Measurements from ENCODE around the gene HVCN1.
A peak's percentile ranks its signal among the peaks of the same experiment; 100 is the strongest.

Gene HVCN1

DNA sequence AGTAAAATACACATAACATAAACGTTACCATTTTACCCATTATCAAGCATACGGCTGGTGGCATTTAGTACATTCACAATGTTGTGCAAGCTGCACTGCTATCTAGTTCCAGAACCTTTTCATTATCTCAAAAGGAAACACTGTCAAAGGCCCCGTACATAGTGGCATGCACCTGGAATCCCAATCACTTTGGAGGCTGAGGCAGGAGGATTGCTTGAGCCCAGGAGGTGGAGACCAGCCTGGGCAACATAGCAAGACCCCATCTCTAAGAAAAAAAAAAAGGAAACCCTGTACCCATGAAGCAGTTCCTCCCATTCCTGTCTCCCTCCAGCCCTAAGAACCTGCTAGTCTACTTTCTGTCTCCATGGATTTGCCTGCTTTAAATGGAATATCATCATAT lies 7.4 kb upstream of the HVCN1 start:
- ATAC-seq, result no peak
- no peak for TF ChIP-seq TCF4 (CRISPR knock-in tag; IDR thresholded peaks at IDR 0.05; ENCODE audit: borderline replicate concordance)
- TF ChIP-seq, protein P1, sequence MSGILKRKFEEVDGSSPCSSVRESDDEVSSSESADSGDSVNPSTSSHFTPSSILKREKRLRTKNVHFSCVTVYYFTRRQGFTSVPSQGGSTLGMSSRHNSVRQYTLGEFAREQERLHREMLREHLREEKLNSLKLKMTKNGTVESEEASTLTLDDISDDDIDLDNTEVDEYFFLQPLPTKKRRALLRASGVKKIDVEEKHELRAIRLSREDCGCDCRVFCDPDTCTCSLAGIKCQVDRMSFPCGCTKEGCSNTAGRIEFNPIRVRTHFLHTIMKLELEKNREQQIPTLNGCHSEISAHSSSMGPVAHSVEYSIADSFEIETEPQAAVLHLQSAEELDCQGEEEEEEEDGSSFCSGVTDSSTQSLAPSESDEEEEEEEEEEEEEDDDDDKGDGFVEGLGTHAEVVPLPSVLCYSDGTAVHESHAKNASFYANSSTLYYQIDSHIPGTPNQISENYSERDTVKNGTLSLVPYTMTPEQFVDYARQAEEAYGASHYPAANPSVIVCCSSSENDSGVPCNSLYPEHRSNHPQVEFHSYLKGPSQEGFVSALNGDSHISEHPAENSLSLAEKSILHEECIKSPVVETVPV (CRISPR knock-in tag; IDR thresholded peaks at IDR 0.05), result no peak
- TF ChIP-seq, protein P2, sequence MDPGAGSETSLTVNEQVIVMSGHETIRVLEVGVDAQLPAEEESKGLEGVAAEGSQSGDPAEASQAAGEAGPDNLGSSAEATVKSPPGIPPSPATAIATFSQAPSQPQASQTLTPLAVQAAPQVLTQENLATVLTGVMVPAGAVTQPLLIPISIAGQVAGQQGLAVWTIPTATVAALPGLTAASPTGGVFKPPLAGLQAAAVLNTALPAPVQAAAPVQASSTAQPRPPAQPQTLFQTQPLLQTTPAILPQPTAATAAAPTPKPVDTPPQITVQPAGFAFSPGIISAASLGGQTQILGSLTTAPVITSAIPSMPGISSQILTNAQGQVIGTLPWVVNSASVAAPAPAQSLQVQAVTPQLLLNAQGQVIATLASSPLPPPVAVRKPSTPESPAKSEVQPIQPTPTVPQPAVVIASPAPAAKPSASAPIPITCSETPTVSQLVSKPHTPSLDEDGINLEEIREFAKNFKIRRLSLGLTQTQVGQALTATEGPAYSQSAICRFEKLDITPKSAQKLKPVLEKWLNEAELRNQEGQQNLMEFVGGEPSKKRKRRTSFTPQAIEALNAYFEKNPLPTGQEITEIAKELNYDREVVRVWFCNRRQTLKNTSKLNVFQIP (CRISPR knock-in tag; IDR thresholded peaks at IDR 0.05; ENCODE audit: borderline replicate concordance, low read depth), result no peak
- TF ChIP-seq ZNF565 (CRISPR knock-in tag; conservative IDR thresholded peaks at IDR 0.05; ENCODE audit: low read depth), result no peak
- no peak for TF ChIP-seq BACH2 (CRISPR knock-in tag; IDR thresholded peaks at IDR 0.05; ENCODE audit: borderline replicate concordance)
- TF ChIP-seq ZFP3 (CRISPR knock-in tag; IDR thresholded peaks at IDR 0.05), result no peak
- no peak for TF ChIP-seq GLIS3 (CRISPR knock-in tag; IDR thresholded peaks at IDR 0.05)
- no peak for TF ChIP-seq ESRRG (CRISPR knock-in tag; IDR thresholded peaks at IDR 0.05)
- TF ChIP-seq ZFP30 (CRISPR knock-in tag; IDR thresholded peaks at IDR 0.05), result no peak
- TF ChIP-seq, protein P3, sequence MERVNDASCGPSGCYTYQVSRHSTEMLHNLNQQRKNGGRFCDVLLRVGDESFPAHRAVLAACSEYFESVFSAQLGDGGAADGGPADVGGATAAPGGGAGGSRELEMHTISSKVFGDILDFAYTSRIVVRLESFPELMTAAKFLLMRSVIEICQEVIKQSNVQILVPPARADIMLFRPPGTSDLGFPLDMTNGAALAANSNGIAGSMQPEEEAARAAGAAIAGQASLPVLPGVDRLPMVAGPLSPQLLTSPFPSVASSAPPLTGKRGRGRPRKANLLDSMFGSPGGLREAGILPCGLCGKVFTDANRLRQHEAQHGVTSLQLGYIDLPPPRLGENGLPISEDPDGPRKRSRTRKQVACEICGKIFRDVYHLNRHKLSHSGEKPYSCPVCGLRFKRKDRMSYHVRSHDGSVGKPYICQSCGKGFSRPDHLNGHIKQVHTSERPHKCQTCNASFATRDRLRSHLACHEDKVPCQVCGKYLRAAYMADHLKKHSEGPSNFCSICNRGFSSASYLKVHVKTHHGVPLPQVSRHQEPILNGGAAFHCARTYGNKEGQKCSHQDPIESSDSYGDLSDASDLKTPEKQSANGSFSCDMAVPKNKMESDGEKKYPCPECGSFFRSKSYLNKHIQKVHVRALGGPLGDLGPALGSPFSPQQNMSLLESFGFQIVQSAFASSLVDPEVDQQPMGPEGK (CRISPR knock-in tag; IDR thresholded peaks at IDR 0.05; ENCODE audit: borderline replicate concordance), result no peak
- no peak for TF ChIP-seq ZNF8 (CRISPR knock-in tag; IDR thresholded peaks at IDR 0.05)
- no peak for TF ChIP-seq CSDC2 (CRISPR knock-in tag; IDR thresholded peaks at IDR 0.05)
- TF ChIP-seq, protein P4, sequence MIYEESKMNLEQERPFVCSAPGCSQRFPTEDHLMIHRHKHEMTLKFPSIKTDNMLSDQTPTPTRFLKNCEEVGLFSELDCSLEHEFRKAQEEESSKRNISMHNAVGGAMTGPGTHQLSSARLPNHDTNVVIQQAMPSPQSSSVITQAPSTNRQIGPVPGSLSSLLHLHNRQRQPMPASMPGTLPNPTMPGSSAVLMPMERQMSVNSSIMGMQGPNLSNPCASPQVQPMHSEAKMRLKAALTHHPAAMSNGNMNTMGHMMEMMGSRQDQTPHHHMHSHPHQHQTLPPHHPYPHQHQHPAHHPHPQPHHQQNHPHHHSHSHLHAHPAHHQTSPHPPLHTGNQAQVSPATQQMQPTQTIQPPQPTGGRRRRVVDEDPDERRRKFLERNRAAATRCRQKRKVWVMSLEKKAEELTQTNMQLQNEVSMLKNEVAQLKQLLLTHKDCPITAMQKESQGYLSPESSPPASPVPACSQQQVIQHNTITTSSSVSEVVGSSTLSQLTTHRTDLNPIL (CRISPR knock-in tag; IDR thresholded peaks at IDR 0.05; ENCODE audit: low read depth), result no peak

DNA sequence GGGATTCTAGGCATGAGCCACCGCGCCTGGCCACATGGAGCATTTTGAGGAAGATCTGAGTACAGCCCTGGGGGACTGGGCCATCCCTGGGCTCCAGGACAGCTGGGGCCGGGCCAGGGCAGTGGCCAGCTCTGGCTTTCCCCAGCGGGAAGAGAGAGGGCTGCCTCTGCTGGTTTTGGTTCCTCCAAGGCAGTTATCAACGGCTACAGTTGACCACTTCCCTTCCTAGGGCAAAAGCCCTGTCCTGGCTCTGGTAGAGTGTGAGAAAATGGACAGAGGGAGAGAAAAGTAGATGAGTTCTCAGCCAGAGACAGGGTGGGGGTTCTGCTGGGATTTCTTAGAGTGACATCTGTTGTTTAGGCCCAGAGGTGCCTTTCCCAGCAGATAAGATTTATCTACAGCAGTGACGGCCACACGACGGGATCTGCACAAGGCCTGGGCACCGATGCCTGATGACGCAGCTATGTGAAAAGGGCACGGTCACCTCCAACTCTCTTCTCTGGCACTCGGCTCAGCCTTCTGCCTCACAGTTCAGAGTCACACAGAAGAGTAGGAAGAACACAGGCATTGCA lies 5.5 kb upstream of the HVCN1 start:
- ATAC-seq, result peak; percentile 8; the same call in 1 of the 3 replicates
- peak; percentile 29; the same call in 1 of the 2 replicates for TF ChIP-seq TCF4 (CRISPR knock-in tag; IDR thresholded peaks at IDR 0.05; ENCODE audit: borderline replicate concordance)
- TF ChIP-seq, protein P1 (CRISPR knock-in tag; IDR thresholded peaks at IDR 0.05), result no peak

DNA sequence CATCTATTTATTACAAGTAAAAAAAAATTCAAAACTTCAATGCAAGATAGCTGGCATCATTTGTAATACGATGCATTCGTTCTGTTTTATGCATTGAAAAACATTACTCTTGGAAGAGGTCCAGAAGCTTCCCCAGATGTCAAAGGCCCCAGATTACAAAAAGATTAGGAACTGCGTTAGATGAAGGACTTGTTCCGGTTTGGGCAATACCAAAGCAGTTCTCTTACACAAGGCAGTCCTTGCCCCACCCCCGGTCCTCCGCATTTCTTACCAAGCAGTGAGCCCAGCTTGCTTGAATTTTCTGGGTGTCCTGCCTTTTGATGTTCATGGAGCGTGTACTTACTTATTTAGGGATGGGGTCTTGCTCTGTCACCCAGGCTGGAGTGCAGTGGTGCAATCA lies 4.8 kb upstream of the HVCN1 start:
- TF ChIP-seq ZNF70 (CRISPR knock-in tag; IDR thresholded peaks at IDR 0.05) (no peak), ZC3H10 (CRISPR knock-in tag; IDR thresholded peaks at IDR 0.05) (no peak), ZNF8 (CRISPR knock-in tag; IDR thresholded peaks at IDR 0.05) (no peak), TCF4 (CRISPR knock-in tag; IDR thresholded peaks at IDR 0.05; ENCODE audit: borderline replicate concordance) (no peak), ISL1 (CRISPR knock-in tag; IDR thresholded peaks at IDR 0.05) (no peak), CSDC2 (CRISPR knock-in tag; IDR thresholded peaks at IDR 0.05) (no peak), RARB (CRISPR knock-in tag; IDR thresholded peaks at IDR 0.05) (no peak), ARNTL (CRISPR knock-in tag; IDR thresholded peaks at IDR 0.05; ENCODE audit: borderline replicate concordance, low read depth) (no peak)
- TF ChIP-seq, protein P2 (CRISPR knock-in tag; IDR thresholded peaks at IDR 0.05; ENCODE audit: borderline replicate concordance, low read depth), result no peak
- TF ChIP-seq, protein P1 (CRISPR knock-in tag; IDR thresholded peaks at IDR 0.05), result no peak
- ATAC-seq, result no peak

All from SK-N-SH treated with all-trans-retinoic acid at 6 μM for 48 hours (cell line).